RWPE2 (cell line): ENCODE data around the gene WSB2.

Experiments
- ATAC-seq: fragments of 200-7000 bp; cut with Tn5 transposase; 3 replicates; pipeline ENCODE4 v1.9.1; 2021; ENCODE audit warnings: low read depth
- DNase-seq: peaks from one replicate; pipeline ENCODE4 v3.0.0-alpha.2; 2020; ENCODE audit warnings: low spot score
- H3K27ac ChIP-seq: fragments of 450-650 bp; 2 replicates; pipeline ENCODE4 v1.5.1; 2017; ENCODE audit warnings: mild to moderate bottlenecking; ENCODE audit not compliant: poor library complexity, severe bottlenecking
- H3K27me3 ChIP-seq: fragments of 250-450 bp; sonication (Bioruptor Pico); 2 replicates; pipeline ENCODE4 v1.5.1; 2021; ENCODE audit warnings: mild to moderate bottlenecking, moderate library complexity; ENCODE audit not compliant: insufficient read depth, poor library complexity, severe bottlenecking
- H3K36me3 ChIP-seq: fragments of 250-450 bp; sonication (Bioruptor Pico); 2 replicates; pipeline ENCODE4 v1.5.1; 2020; ENCODE audit warnings: low read depth, mild to moderate bottlenecking, moderate library complexity
- H3K4me1 ChIP-seq: fragments of 250-450 bp; sonication (Bioruptor Pico); 2 replicates; pipeline ENCODE4 v1.5.1; 2021; ENCODE audit warnings: mild to moderate bottlenecking, moderate library complexity; ENCODE audit not compliant: insufficient read depth, poor library complexity, severe bottlenecking
- H3K4me3 ChIP-seq: fragments of 250-450 bp; sonication (Bioruptor Pico); 2 replicates; pipeline ENCODE4 v1.5.1; 2021; ENCODE audit warnings: mild to moderate bottlenecking, moderate library complexity; ENCODE audit not compliant: severe bottlenecking
- H3K9me3 ChIP-seq: fragments of 250-450 bp; sonication (Bioruptor Pico); 2 replicates; pipeline ENCODE4 v1.5.1; 2021; ENCODE audit warnings: mild to moderate bottlenecking, moderate library complexity; ENCODE audit not compliant: severe bottlenecking
- TF ChIP-seq, protein P1 (sequence below): fragments of 450-650 bp; IDR thresholded peaks from one replicate; pipeline ENCODE4 v1.5.1; 2017; ENCODE audit warnings: mild to moderate bottlenecking, moderate library complexity; ENCODE audit not compliant: poor library complexity, severe bottlenecking

The WSB2 gene

DNA sequence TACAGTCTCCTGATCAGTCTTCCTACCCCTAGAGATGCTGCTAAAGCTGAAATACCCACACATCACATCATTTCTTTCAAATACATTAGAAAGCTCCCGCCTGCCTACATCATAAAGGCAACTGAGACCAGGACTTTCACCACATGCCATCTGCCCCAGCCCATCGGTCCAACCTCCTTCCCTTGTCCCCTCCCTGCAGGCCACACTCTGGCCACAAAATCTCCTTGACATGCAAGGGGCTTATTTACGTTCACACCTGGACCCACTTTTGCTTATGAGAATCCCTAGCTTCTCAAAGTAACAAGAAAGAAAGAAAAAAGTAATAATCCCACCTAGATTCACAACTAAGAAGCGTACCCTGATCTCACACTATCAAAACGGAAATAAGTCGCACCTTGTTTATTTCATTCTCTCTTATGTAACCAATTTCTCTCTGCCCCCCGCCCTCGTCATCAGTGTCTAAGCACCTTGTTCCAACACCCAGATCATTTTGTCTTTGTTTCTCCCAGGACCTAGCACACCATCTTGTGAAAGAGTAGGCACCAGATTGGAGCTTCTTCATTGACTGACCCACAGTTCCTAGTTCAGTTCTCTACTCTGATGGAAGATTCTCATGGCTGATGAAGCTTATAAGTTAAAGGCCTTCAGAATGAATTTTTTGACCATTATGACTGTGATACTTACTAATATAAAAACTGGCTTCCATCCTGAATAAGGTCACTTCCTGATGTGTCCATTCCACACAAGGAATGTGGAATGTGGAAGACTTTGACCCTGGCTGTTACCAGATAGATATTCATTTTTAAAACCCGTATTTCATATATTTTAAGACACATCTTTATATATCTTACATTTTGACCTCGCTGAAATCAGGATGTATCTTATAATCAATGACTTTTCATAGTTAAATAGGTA lies 7.7 kb downstream of the WSB2 start:
- TF ChIP-seq, protein P1, sequence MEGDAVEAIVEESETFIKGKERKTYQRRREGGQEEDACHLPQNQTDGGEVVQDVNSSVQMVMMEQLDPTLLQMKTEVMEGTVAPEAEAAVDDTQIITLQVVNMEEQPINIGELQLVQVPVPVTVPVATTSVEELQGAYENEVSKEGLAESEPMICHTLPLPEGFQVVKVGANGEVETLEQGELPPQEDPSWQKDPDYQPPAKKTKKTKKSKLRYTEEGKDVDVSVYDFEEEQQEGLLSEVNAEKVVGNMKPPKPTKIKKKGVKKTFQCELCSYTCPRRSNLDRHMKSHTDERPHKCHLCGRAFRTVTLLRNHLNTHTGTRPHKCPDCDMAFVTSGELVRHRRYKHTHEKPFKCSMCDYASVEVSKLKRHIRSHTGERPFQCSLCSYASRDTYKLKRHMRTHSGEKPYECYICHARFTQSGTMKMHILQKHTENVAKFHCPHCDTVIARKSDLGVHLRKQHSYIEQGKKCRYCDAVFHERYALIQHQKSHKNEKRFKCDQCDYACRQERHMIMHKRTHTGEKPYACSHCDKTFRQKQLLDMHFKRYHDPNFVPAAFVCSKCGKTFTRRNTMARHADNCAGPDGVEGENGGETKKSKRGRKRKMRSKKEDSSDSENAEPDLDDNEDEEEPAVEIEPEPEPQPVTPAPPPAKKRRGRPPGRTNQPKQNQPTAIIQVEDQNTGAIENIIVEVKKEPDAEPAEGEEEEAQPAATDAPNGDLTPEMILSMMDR: no peak
- Histone ChIP-seq H3K4me1 (peaks cover 23% of the 10 kb centered on the region), H3K9me3 (no peaks in the 10 kb centered on the region), H3K4me3 (no peak overlapping the region), H3K36me3 (peaks cover 37% of the 10 kb centered on the region), H3K27me3 (no peaks in the 10 kb centered on the region), H3K27ac (peak overlapping the region; percentile 81)
- no peak for ATAC-seq
- no peak for DNase-seq

DNA sequence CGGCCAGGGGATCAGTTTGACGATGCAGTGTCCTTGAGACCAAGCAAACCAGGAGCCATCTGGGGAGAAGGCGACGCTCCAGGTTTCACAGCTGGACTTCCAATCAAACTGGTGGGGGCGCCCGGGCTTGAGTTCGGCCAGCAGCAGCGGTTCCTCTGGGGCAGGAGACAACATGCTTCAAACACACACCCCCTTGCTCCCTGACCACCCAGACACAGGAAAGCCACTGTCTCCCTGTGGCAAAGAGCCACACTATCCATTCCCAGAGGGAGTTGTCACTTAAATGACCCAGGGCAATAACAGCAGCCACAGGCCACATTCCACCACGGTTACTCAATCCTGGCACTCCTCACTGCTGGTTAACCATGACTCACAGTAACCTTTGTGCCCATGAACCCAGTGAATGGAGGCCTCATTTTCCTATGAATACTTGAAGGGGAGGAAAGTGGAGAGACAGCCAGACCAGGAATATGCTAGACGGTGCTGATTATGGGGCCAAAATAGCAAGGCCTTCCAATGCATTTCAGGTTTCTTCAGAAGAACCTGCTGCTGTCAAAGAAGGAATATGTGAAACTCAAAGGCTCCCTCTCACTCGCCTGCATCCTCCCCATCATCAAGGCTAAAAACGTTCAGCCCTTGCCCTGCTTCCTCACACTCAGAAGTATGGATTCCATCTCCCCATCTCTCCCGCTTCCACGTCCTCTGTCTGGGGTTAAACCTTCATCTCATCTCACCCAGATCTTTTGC lies 8.5 kb downstream of the WSB2 start:
- Histone ChIP-seq H3K4me3 (no peak overlapping the region), H3K36me3 (peaks cover 45% of the 10 kb centered on the region), H3K4me1 (peaks cover 23% of the 10 kb centered on the region), H3K27me3 (no peaks in the 10 kb centered on the region), H3K9me3 (no peaks in the 10 kb centered on the region), H3K27ac (peak overlapping the region; percentile 81)
- DNase-seq (peak; percentile 83), ATAC-seq (peak; percentile 96)
- TF ChIP-seq, protein P1: peak; percentile 21

GRCh38 chr12:118050972-118051910 lies 9.7 kb downstream of the WSB2 start:
- no peaks in the 10 kb centered on the region for H3K27me3 ChIP-seq
- peaks cover 55% of the 10 kb centered on the region for H3K36me3 ChIP-seq
- DNase-seq: no peak
- no peak overlapping the region for H3K4me3 ChIP-seq
- peaks cover 23% of the 10 kb centered on the region for H3K4me1 ChIP-seq
- ATAC-seq: no peak
- H3K9me3 ChIP-seq: no peaks in the 10 kb centered on the region
- TF ChIP-seq, protein P1: no peak
- peak overlapping the region; percentile 81 for H3K27ac ChIP-seq

- no peak for DNase-seq
- no peaks in the 10 kb centered on the region for H3K27me3 ChIP-seq
- H3K4me1 ChIP-seq: peaks cover 2% of the 10 kb centered on the region
- H3K27ac ChIP-seq: no peak overlapping the region
- H3K4me3 ChIP-seq: no peak overlapping the region
- no peaks in the 10 kb centered on the region for H3K9me3 ChIP-seq
- H3K36me3 ChIP-seq: peaks cover 82% of the 10 kb centered on the region
- ATAC-seq: no peak
- TF ChIP-seq, protein P1: no peak
These were observed 14.5 kb downstream of the WSB2 start for GRCh38 chr12:118046430-118046829.
